Astrocyte (in vitro differentiated cells and primary cell): Measurements from ENCODE around the gene ANKRD9. TPM values are rescaled to one million over a fixed set of nuclear protein-coding genes. Genes with fewer than 3 reads are reported as not detected.

Experiments used
- DNase-seq: peaks from one replicate; pipeline ENCODE4 v3.0.0-alpha.2; 2010; ENCODE audit warnings: low read depth
- FAIRE-seq: peaks from 2 replicates; lab custom pipeline; 2011; peaks lifted over from hg19 to GRCh38; lab: Jason Lieb, UNC
- H2AFZ ChIP-seq: 2 replicates; pipeline ENCODE4 v1.6.0; 2012; ENCODE audit warnings: low read depth, low read length, inconsistent platforms
- H3K27ac ChIP-seq: 2 replicates; pipeline ENCODE4 v1.5.1; 2011; ENCODE audit warnings: low read depth, low read length, inconsistent platforms
- H3K27me3 ChIP-seq: 2 replicates; pipeline ENCODE4 v1.6.0; 2011; ENCODE audit warnings: low read length, inconsistent platforms; ENCODE audit not compliant: insufficient read depth
- H3K36me3 ChIP-seq: 2 replicates; pipeline ENCODE4 v1.5.1; 2011; ENCODE audit warnings: low read length, inconsistent platforms; ENCODE audit not compliant: insufficient read depth
- H3K4me1 ChIP-seq: 2 replicates; pipeline ENCODE4 v1.5.1; 2011; ENCODE audit warnings: low read length, inconsistent platforms; ENCODE audit not compliant: insufficient read depth
- H3K4me2 ChIP-seq: 2 replicates; pipeline ENCODE4 v1.6.0; 2012; ENCODE audit warnings: low read length, inconsistent platforms
- H3K4me3 ChIP-seq: 2 replicates; pipeline ENCODE4 v1.5.1; 2011; ENCODE audit warnings: low read depth, mild to moderate bottlenecking, low read length, inconsistent platforms; ENCODE audit not compliant: insufficient read depth
- H3K79me2 ChIP-seq: 2 replicates; pipeline ENCODE4 v1.6.0; 2012; ENCODE audit warnings: mild to moderate bottlenecking, low read length, inconsistent platforms; ENCODE audit not compliant: insufficient read depth
- H3K9ac ChIP-seq: 2 replicates; pipeline ENCODE4 v1.6.0; 2012; ENCODE audit warnings: mild to moderate bottlenecking, low read length, inconsistent platforms
- H3K9me3 ChIP-seq: 2 replicates; pipeline ENCODE4 v1.5.1; 2012; ENCODE audit warnings: low read depth, mild to moderate bottlenecking, low read length, inconsistent platforms; ENCODE audit not compliant: insufficient read depth
- H4K20me1 ChIP-seq: 2 replicates; pipeline ENCODE4 v1.6.0; 2012; ENCODE audit warnings: low read length, inconsistent platforms; ENCODE audit not compliant: insufficient read depth
- H3K27ac Mint-ChIP-seq: one replicate; pipeline ENCODE4 v1.8.0; 2021; ENCODE audit warnings: mild to moderate bottlenecking, mixed read lengths; ENCODE audit not compliant: unreplicated experiment
- H3K27me3 Mint-ChIP-seq: one replicate; pipeline ENCODE4 v1.8.0; 2021; ENCODE audit warnings: low read depth, mixed read lengths; ENCODE audit not compliant: unreplicated experiment
- H3K36me3 Mint-ChIP-seq: one replicate; pipeline ENCODE4 v1.8.0; 2021; ENCODE audit warnings: low read depth, mixed read lengths; ENCODE audit not compliant: unreplicated experiment
- H3K4me1 Mint-ChIP-seq: one replicate; pipeline ENCODE4 v1.8.0; 2021; ENCODE audit warnings: low read depth, mixed read lengths; ENCODE audit not compliant: unreplicated experiment
- H3K4me3 Mint-ChIP-seq: one replicate; pipeline ENCODE4 v1.8.0; 2021; ENCODE audit warnings: mild to moderate bottlenecking, moderate library complexity, mixed read lengths; ENCODE audit not compliant: unreplicated experiment
- H3K9me3 Mint-ChIP-seq: one replicate; pipeline ENCODE4 v1.8.0; 2021; ENCODE audit warnings: mild to moderate bottlenecking, mixed read lengths; ENCODE audit not compliant: unreplicated experiment
- CTCF ChIP-seq: IDR thresholded peaks from 2 replicates; pipeline ENCODE4 v1.5.1; 2011; ENCODE audit warnings: low read depth, mild to moderate bottlenecking, inconsistent platforms, low read length, moderate library complexity; ENCODE audit not compliant: insufficient read depth
- EZH2 ChIP-seq: IDR thresholded peaks from 2 replicates; pipeline ENCODE4 v1.6.1; 2012; ENCODE audit warnings: mild to moderate bottlenecking, low read length, inconsistent platforms; ENCODE audit not compliant: insufficient read depth
- total RNA-seq: library from RNA; stranded (reverse); gene quantifications from 2 replicates; pipeline ENCODE4 v1.2.1, GENCODE V29; 2021

ANKRD9 gene
- total RNA-seq, 1 donor from 2014 or later = 9.4 TPM

- FAIRE-seq (no peak), DNase-seq (no peak)
- Mint-ChIP-seq H3K27me3 (no peaks in the 10 kb centered on the region), H3K4me3 (no peak overlapping the region), H3K27ac (no peak overlapping the region), H3K4me1 (peaks cover 8% of the 10 kb centered on the region), H3K36me3 (peaks cover 42% of the 10 kb centered on the region), H3K9me3 (peaks cover 11% of the 10 kb centered on the region)
- TF ChIP-seq CTCF = no peak
- no peak for TF ChIP-seq EZH2
- H3K27ac ChIP-seq = no peak overlapping the region
- no peak overlapping the region for H3K9ac ChIP-seq
- no peaks in the 10 kb centered on the region for H4K20me1 ChIP-seq
- no peak overlapping the region for H3K4me2 ChIP-seq
- no peaks in the 10 kb centered on the region for H3K4me1 ChIP-seq
- H3K27me3 ChIP-seq = no peaks in the 10 kb centered on the region
- H3K36me3 ChIP-seq = peaks cover 14% of the 10 kb centered on the region
- H3K79me2 ChIP-seq = no peaks in the 10 kb centered on the region
- no peak overlapping the region for H3K4me3 ChIP-seq
- H2AFZ ChIP-seq = no peak overlapping the region
- H3K9me3 ChIP-seq = no peaks in the 10 kb centered on the region
These were observed 45.6 kb downstream of the ANKRD9 start for GRCh38 chr14:102464006-102464405.

- Histone ChIP-seq H3K9ac (no peak overlapping the region), H3K4me1 (no peaks in the 10 kb centered on the region), H2AFZ (no peak overlapping the region), H3K4me3 (no peak overlapping the region), H3K79me2 (no peaks in the 10 kb centered on the region), H3K36me3 (peaks cover 14% of the 10 kb centered on the region), H4K20me1 (no peaks in the 10 kb centered on the region), H3K9me3 (no peaks in the 10 kb centered on the region), H3K27ac (no peak overlapping the region), H3K4me2 (no peak overlapping the region), H3K27me3 (no peaks in the 10 kb centered on the region)
- no peak for FAIRE-seq
- Mint-ChIP-seq H3K9me3 (peaks cover 4% of the 10 kb centered on the region), H3K27me3 (no peaks in the 10 kb centered on the region), H3K36me3 (peaks cover 35% of the 10 kb centered on the region), H3K4me1 (peaks cover 8% of the 10 kb centered on the region), H3K27ac (no peak overlapping the region), H3K4me3 (no peak overlapping the region)
- no peak for TF ChIP-seq CTCF
- no peak for TF ChIP-seq EZH2
- no peak for DNase-seq
These were observed 47.2 kb downstream of the ANKRD9 start for GRCh38 chr14:102462391-102462790.

- no peak overlapping the region for H3K9ac ChIP-seq
- H3K27me3 ChIP-seq = no peaks in the 10 kb centered on the region
- no peaks in the 10 kb centered on the region for H3K4me1 ChIP-seq
- DNase-seq (no peak), FAIRE-seq (no peak)
- TF ChIP-seq CTCF = no peak
- TF ChIP-seq EZH2 = no peak
- Mint-ChIP-seq H3K27ac (peak overlapping the region; percentile 86), H3K9me3 (no peaks in the 10 kb centered on the region), H3K4me3 (no peak overlapping the region), H3K4me1 (peaks cover 8% of the 10 kb centered on the region), H3K36me3 (peaks cover 29% of the 10 kb centered on the region), H3K27me3 (no peaks in the 10 kb centered on the region)
- no peak overlapping the region for H3K4me3 ChIP-seq
- H2AFZ ChIP-seq = no peak overlapping the region
- H3K79me2 ChIP-seq = no peaks in the 10 kb centered on the region
- no peak overlapping the region for H3K4me2 ChIP-seq
- peaks cover 11% of the 10 kb centered on the region for H3K36me3 ChIP-seq
- no peaks in the 10 kb centered on the region for H4K20me1 ChIP-seq
- no peak overlapping the region for H3K27ac ChIP-seq
- no peaks in the 10 kb centered on the region for H3K9me3 ChIP-seq
These were observed 47.9 kb downstream of the ANKRD9 start for GRCh38 chr14:102461490-102462338.
